Thymus (tissue), 11 donors: ENCODE measurements around the gene MTMR1. TPM values are rescaled to one million over a fixed set of nuclear protein-coding genes. Genes with fewer than 3 reads are reported as not detected.

Source experiments
- DNase-seq, 9 donors: peaks; one replicate each; pipeline ENCODE4 v3.0.0-alpha.2; 2013; ENCODE audit warnings: low spot score in 9 of 9, low read depth in 6 of 9, missing footprints in 1 of 9
- H3K27ac ChIP-seq, 2 donors: one replicate each; pipeline ENCODE4 v1.5.1; 2013; ENCODE audit warnings: control low read depth in 1 of 2, low read depth in 1 of 2, low read length in 1 of 2, mild to moderate bottlenecking in 1 of 2, moderate library complexity in 1 of 2
- H3K27me3 ChIP-seq, 2 donors: one replicate each; pipeline ENCODE4 v1.5.1; 2013; ENCODE audit warnings: low read length in 1 of 2; ENCODE audit not compliant: control insufficient read depth in 2 of 2, insufficient read depth in 1 of 2
- H3K36me3 ChIP-seq, 2 donors: one replicate each; pipeline ENCODE4 v1.5.1; 2013; ENCODE audit warnings: low read length in 1 of 2, mild to moderate bottlenecking in 1 of 2, moderate library complexity in 1 of 2; ENCODE audit not compliant: control insufficient read depth in 2 of 2, insufficient read depth in 2 of 2
- H3K4me1 ChIP-seq, 2 donors: one replicate each; pipeline ENCODE4 v1.5.1; 2013; ENCODE audit warnings: low read length in 2 of 2; ENCODE audit not compliant: control insufficient read depth in 2 of 2, insufficient read depth in 2 of 2
- H3K4me3 ChIP-seq, 2 donors: one replicate each; pipeline ENCODE4 v1.5.1; 2013; ENCODE audit warnings: low read length in 2 of 2, control low read depth in 1 of 2, mild to moderate bottlenecking in 1 of 2
- H3K9me3 ChIP-seq, 2 donors: one replicate each; pipeline ENCODE4 v1.5.1; 2013; ENCODE audit warnings: low read length in 1 of 2, mild to moderate bottlenecking in 1 of 2; ENCODE audit not compliant: control insufficient read depth in 2 of 2, insufficient read depth in 1 of 2
- WGBS: extraction: QIAGEN DNeasy Blood & Tissue Kit; methylation state at CpG from one replicate; pipeline ENCODE4 v1.1.7; 2013; 5-methylcytosine and 5-hydroxymethylcytosine counted together
- polyA plus RNA-seq: library from polyadenylated mRNA; stranded (reverse); fragments of 200-250 nt; gene quantifications from one replicate; pipeline ENCODE4 v1.2.3, GENCODE V29; 2013
- total RNA-seq: library from RNA; stranded (reverse); fragments of 120-200 nt; gene quantifications from one replicate; pipeline ENCODE4 v1.2.4, GENCODE V29; 2013
- donor health status: healthy.

MTMR1 gene
- total and polyA plus RNA-seq, 2 donors = 23.1 to 34.5 TPM

DNA sequence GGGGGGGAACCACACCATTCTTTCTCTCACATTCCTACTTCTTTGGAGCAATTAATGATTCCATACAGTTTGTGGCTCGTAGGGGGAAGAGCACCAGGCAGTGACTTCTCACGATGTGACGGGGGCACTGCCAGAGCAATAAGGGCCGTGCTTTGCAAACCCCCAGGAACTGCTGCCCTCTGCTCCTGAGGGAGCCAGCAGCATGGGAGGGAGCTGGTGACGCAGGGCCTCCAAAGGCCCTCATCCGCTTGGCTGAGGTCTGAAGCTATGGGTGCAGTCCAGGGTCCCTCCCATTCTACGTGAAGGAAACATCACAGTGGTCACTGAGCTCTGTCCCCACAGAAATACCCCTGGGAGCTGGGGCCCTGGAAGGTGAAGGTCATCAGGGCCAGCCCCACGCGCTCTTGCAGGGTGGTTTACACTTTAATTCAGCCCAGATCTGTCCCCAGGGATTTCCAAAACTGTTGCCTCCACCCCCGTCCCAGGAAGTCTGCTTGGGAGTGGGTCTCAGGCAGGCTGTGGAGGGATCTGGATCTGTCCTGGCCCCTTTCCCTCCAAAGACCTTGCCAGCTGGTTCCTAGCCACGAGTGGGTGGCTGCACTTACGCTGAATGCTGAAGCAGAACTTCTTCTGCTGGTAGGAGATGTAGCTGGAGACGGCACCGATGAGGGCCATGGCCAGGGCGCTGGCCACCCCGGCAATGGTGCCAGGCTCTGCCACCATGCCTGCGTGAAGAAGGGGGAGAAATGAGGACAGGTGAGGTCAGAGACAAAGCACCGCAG is 82.6 kb downstream of the MTMR1 start:
- WGBS = 96% methylated on average over 18 of the region's 18 CpGs
- Histone ChIP-seq H3K4me1 (no peaks in the 10 kb centered on the region), H3K27ac (no peak overlapping the region), H3K4me3 (no peak overlapping the region), H3K27me3 (no peaks in the 10 kb centered on the region), H3K9me3 (no peaks in the 10 kb centered on the region), H3K36me3 (peaks cover 0 to 6% of the 10 kb centered on the region in 2 donors)
- DNase-seq = no peak

DNA sequence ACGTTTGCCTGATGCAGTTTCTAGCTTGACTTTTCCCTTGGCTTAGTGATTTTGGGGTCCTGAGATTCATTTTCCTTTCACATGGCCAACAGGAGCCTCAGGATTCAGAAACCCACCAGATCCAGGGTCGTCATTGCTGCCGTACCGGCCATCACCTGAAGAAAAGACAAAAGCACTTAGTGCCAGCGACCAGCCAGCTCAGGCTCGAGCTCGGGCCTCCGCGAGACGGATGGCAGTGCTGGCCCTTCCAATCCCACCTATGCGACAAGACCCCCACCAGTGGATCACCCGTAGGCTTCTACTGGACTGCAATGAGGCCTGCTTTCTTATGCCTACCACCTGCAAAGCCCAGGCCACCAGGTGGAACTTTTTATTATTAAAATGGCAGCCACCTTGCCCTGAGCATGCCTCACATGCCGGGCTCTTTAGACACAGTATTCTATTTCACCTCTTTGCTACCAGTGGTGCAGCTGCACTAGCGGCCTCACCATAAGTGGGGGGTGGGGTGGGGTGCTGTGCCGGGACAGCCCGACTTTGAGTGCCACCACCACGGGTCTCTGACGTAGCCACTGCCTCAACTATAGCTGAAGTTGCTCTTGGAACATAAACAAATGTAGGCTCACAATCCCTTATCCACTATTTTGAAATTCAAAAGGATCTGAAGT is 84.3 kb downstream of the MTMR1 start:
- Histone ChIP-seq H3K4me1 (no peaks in the 10 kb centered on the region), H3K27me3 (no peaks in the 10 kb centered on the region), H3K27ac (no peak overlapping the region), H3K9me3 (no peaks in the 10 kb centered on the region), H3K36me3 (peaks cover 0 to 6% of the 10 kb centered on the region in 2 donors), H3K4me3 (no peak overlapping the region)
- 98% methylated on average over 18 of the region's 18 CpGs for WGBS
- no peak for DNase-seq

DNA sequence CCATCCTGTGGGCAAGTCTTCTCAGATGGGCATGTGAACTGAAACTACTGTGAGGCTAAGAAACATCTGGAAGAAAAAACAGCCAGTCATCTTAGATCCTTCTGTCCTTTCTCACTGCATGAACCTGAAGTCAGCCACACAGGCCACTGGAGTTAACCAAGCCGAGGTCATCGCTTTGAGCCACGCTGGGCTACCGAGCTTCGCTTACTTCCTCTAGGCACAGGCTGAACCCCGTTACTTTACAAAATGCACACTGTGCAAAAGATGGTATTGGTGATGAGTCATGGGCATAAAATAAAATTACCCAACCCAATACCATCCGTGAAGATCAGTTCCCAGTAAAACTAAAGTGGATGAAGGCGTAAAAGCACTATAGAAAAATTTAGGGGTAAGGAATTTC is 86.2 kb downstream of the MTMR1 start:
- 96% methylated on average over 8 of the region's 8 CpGs for WGBS
- Histone ChIP-seq H3K4me3 (no peak overlapping the region), H3K27me3 (no peaks in the 10 kb centered on the region), H3K9me3 (no peaks in the 10 kb centered on the region), H3K27ac (no peak overlapping the region), H3K36me3 (peaks cover 0 to 6% of the 10 kb centered on the region in 2 donors), H3K4me1 (no peaks in the 10 kb centered on the region)
- no peak for DNase-seq

DNA sequence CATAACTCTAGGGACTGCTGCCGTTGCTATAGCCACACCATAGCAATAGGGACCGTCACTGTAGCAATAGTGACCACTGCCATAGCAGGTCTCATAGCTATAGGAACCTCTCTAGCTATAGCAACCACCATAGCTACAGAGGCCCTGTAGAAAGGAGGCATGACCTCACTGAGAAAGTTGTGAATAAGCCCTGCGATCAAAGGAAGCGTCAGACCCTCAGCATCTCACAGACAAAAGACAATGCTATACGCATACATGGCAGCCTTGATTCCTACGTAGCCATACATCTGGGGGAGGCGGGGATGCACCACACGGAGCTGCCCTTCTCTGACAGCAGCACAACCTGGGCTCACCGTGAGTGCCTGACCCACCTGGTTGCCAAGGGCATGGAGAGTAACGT is 88.5 kb downstream of the MTMR1 start:
- no peaks in the 10 kb centered on the region for H3K4me1 ChIP-seq
- no peak for DNase-seq
- no peak overlapping the region for H3K4me3 ChIP-seq
- H3K36me3 ChIP-seq = peaks cover 0 to 2% of the 10 kb centered on the region in 2 donors
- H3K27me3 ChIP-seq = no peaks in the 10 kb centered on the region
- 98% methylated on average over 10 of the region's 10 CpGs for WGBS
- no peak overlapping the region for H3K27ac ChIP-seq
- no peaks in the 10 kb centered on the region for H3K9me3 ChIP-seq

DNA sequence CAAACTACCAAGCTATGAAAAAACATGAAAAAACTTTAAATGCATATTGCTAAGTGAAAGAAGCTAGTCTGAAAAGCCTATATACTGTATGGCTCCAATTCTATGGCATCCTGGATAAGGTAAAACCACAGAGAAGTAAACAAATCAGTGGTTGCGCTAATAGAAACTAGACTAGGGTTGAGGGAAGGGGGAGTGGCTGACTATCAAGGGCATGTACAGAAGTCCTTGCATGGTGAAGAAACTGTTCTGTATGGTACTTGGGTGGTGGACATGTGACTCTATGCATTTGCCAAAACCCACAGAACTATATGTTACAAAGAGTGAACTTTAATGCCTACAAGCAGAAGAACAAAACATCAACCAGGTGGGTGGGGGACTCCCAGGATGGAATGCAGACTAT is 96.8 kb downstream of the MTMR1 start:
- Histone ChIP-seq H3K9me3 (no peaks in the 10 kb centered on the region), H3K4me1 (no peaks in the 10 kb centered on the region), H3K4me3 (no peak overlapping the region), H3K27ac (no peak overlapping the region), H3K36me3 (peaks cover 0 to 7% of the 10 kb centered on the region in 2 donors), H3K27me3 (no peaks in the 10 kb centered on the region)
- DNase-seq = no peak
- WGBS = 100% methylated on average over 1 of the region's 1 CpG

DNA sequence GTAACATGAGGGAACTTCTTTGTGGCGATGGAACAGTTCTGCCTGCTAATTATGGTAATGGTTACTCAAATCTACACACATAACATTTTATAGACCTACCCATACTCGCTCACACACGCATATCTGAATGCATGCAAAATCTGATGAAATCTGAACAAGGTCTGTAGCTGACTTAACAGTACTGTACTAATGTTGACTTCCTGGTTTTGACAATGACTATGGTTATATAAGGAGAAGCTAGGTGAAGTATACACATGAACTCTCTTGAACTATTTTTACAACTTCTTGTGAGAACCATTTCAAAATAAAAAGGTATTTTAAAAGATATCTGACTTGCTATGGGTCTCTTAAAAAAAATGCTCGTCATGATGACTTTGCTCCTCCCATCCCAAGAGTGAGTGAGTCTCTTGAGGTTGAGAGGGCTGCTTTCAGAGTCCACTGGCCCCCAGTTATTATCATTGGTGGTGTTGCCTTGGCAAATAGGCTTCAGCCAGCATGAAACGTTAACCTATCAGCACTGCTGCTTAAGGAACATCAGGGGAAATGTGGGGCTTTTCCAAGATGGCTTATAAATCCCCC is 99.8 kb downstream of the MTMR1 start:
- H3K27me3 ChIP-seq = no peaks in the 10 kb centered on the region
- WGBS = 97% methylated on average over 5 of the region's 5 CpGs
- H3K27ac ChIP-seq = no peak overlapping the region
- no peak for DNase-seq
- H3K4me1 ChIP-seq = no peaks in the 10 kb centered on the region
- no peaks in the 10 kb centered on the region for H3K9me3 ChIP-seq
- H3K36me3 ChIP-seq = peaks cover 0 to 7% of the 10 kb centered on the region in 2 donors
- H3K4me3 ChIP-seq = no peak overlapping the region

DNA sequence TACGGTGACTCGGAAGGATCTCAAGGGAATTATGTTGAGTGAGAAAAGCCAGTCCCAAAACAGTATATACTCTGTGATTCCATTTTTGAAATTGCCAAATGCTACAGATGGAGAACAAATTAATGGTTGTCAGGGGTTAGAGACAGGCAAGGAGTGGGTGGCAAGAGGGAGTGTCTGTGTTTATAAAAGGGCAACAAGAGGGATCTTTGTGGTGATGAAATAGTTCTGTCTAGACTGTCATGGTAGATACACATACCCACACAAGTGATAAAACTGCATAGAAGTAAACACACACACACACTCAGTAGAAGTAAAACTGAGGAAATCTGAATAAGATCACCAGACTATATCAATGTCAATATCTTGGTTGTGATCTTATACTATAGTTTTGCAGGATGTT is 112.5 kb downstream of the MTMR1 start:
- Histone ChIP-seq H3K4me3 (no peak overlapping the region), H3K27me3 (no peaks in the 10 kb centered on the region), H3K36me3 (no peaks in the 10 kb centered on the region), H3K9me3 (no peaks in the 10 kb centered on the region), H3K4me1 (no peaks in the 10 kb centered on the region), H3K27ac (no peak overlapping the region)
- 97% methylated on average over 2 of the region's 2 CpGs for WGBS
- no peak for DNase-seq

DNA sequence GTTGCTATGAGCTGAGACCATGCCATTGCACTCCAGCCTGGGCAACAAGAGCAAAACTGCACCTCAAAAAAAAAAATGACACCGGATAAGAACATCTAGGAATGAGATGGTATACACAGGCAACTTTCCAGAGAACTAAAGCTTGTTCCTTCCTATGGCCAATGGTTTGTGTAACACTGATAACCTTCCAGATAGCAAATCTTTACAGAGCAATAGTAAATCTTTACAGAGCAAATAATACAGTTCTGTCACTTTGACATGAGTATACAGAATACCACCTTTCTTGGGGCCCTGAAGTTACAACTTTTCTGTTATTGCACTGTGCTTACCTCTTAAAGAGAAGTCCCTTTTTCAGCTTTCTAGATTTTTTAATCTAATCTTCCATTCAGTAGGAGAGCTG is 113.6 kb downstream of the MTMR1 start:
- H3K4me3 ChIP-seq = no peak overlapping the region
- no peak overlapping the region for H3K27ac ChIP-seq
- H3K36me3 ChIP-seq = no peaks in the 10 kb centered on the region
- 96% methylated on average over 1 of the region's 1 CpG for WGBS
- no peaks in the 10 kb centered on the region for H3K4me1 ChIP-seq
- H3K27me3 ChIP-seq = no peaks in the 10 kb centered on the region
- DNase-seq = no peak
- no peaks in the 10 kb centered on the region for H3K9me3 ChIP-seq

DNA sequence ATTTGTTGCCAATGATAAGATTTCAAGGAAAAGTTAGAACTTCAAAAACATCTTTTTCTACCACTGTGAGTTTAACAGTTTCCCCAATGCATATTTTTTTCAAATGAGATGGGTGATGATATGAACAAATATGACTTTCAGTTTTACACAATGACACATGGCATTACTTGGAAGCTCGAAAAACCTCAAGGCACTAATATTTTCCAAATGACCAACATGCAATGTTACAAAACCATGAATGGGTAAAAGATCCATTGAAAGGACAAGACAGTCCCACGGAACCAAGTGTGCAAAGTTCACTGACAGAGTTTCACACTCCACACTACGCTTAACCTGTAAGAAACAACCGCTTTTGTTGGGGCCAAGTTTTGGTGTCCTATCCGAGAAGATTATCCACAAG is 120.7 kb downstream of the MTMR1 start:
- no peak overlapping the region for H3K4me3 ChIP-seq
- no peaks in the 10 kb centered on the region for H3K9me3 ChIP-seq
- H3K4me1 ChIP-seq = no peaks in the 10 kb centered on the region
- no peak overlapping the region for H3K27ac ChIP-seq
- H3K27me3 ChIP-seq = no peaks in the 10 kb centered on the region
- H3K36me3 ChIP-seq = no peaks in the 10 kb centered on the region
- WGBS = 94% methylated on average over 5 of the region's 5 CpGs
- no peak for DNase-seq
